Trophoblast cell (in vitro differentiated cells and primary cell): Measurements from ENCODE around the gene SERPINB13.

Source experiments
- DNase-seq, 2 donors: peaks; one replicate each; pipeline ENCODE4 v3.0.0-alpha.2; 2016
- H2AFZ ChIP-seq: 2 replicates; pipeline ENCODE4 v1.6.1; 2013; ENCODE audit warnings: low read length, moderate library complexity, mild to moderate bottlenecking; ENCODE audit not compliant: insufficient read depth, poor library complexity
- H2AK5ac ChIP-seq: 2 replicates; pipeline ENCODE4 v1.6.1; 2013; ENCODE audit warnings: mild to moderate bottlenecking, low read length
- H2BK120ac ChIP-seq: 2 replicates; pipeline ENCODE4 v1.6.1; 2013; ENCODE audit warnings: low read length, mild to moderate bottlenecking, moderate library complexity; ENCODE audit not compliant: insufficient read depth, poor library complexity
- H2BK12ac ChIP-seq: 2 replicates; pipeline ENCODE4 v1.6.1; 2013; ENCODE audit warnings: mild to moderate bottlenecking, low read length, moderate library complexity
- H2BK5ac ChIP-seq: 2 replicates; pipeline ENCODE4 v1.6.1; 2013; ENCODE audit warnings: low read length, low read depth, moderate library complexity, mild to moderate bottlenecking; ENCODE audit not compliant: poor library complexity
- H3K14ac ChIP-seq: 2 replicates; pipeline ENCODE4 v1.6.1; 2013; ENCODE audit warnings: mild to moderate bottlenecking, low read length
- H3K18ac ChIP-seq: 2 replicates; pipeline ENCODE4 v1.6.1; 2013; ENCODE audit warnings: mild to moderate bottlenecking, low read length
- H3K23ac ChIP-seq: 2 replicates; pipeline ENCODE4 v1.6.1; 2013; ENCODE audit warnings: low read length
- H3K27ac ChIP-seq: 2 replicates; pipeline ENCODE4 v1.5.1; 2013; ENCODE audit warnings: low read depth, mild to moderate bottlenecking, inconsistent platforms, low read length, moderate library complexity
- H3K27me3 ChIP-seq: 2 replicates; pipeline ENCODE4 v1.6.1; 2013; ENCODE audit warnings: inconsistent platforms, mild to moderate bottlenecking, low read length, moderate library complexity; ENCODE audit not compliant: insufficient read depth
- H3K36me3 ChIP-seq, 2 experiments: 1 replicate in 1 of 2; 2 replicates in 1 of 2; pipeline ENCODE4 v1.6.1; 2013; ENCODE audit warnings: low read length in 2 of 2, mild to moderate bottlenecking in 2 of 2, moderate library complexity in 1 of 2; ENCODE audit not compliant: insufficient read depth in 2 of 2, control insufficient read depth in 1 of 2
- H3K4ac ChIP-seq: 2 replicates; pipeline ENCODE4 v1.6.1; 2013; ENCODE audit warnings: low read depth, mild to moderate bottlenecking, low read length, moderate library complexity
- H3K4me1 ChIP-seq, 2 experiments: 1 replicate in 1 of 2; 2 replicates in 1 of 2; pipeline ENCODE4 v1.6.1; 2013; ENCODE audit warnings: low read length in 2 of 2, mild to moderate bottlenecking in 2 of 2, moderate library complexity in 1 of 2; ENCODE audit not compliant: insufficient read depth in 2 of 2, control insufficient read depth in 1 of 2
- H3K4me2 ChIP-seq: 2 replicates; pipeline ENCODE4 v1.6.1; 2013; ENCODE audit warnings: inconsistent platforms, mild to moderate bottlenecking, low read length, moderate library complexity
- H3K4me3 ChIP-seq: 2 replicates; pipeline ENCODE4 v1.5.1; 2013; ENCODE audit warnings: mild to moderate bottlenecking, low read depth, low read length, inconsistent platforms
- H3K79me1 ChIP-seq: one replicate; pipeline ENCODE4 v1.6.1; 2013; ENCODE audit warnings: low read length
- H3K79me2 ChIP-seq: 2 replicates; pipeline ENCODE4 v1.6.1; 2013; ENCODE audit warnings: low read length, mild to moderate bottlenecking; ENCODE audit not compliant: control insufficient read depth, insufficient read depth, poor library complexity
- H3K9ac ChIP-seq: 2 replicates; pipeline ENCODE4 v1.6.1; 2013; ENCODE audit warnings: mild to moderate bottlenecking, low read length
- H3K9me3 ChIP-seq: 2 replicates; pipeline ENCODE4 v1.6.1; 2013; ENCODE audit warnings: low read depth, mild to moderate bottlenecking, control low read depth, inconsistent platforms, low read length; ENCODE audit not compliant: insufficient read depth
- H4K12ac ChIP-seq: 2 replicates; pipeline ENCODE4 v1.6.1; 2013; ENCODE audit warnings: low read depth, mild to moderate bottlenecking, low read length, moderate library complexity
- H4K8ac ChIP-seq: 2 replicates; pipeline ENCODE4 v1.6.1; 2013; ENCODE audit warnings: low read depth, mild to moderate bottlenecking, low read length, moderate library complexity
- H4K91ac ChIP-seq: one replicate; pipeline ENCODE4 v1.6.1; 2013; ENCODE audit warnings: low read depth, mild to moderate bottlenecking, low read length, moderate library complexity
- WGBS: extraction: QIAGEN DNeasy Blood & Tissue Kit; methylation state at CpG from one replicate; pipeline ENCODE4 v1.1.7; 2013; ENCODE audit warnings: missing lambda C conversion rate; ENCODE audit not compliant: insufficient read length, insufficient coverage; ENCODE audit errors: extremely low coverage; 5-methylcytosine and 5-hydroxymethylcytosine counted together

Gene SERPINB13

DNA sequence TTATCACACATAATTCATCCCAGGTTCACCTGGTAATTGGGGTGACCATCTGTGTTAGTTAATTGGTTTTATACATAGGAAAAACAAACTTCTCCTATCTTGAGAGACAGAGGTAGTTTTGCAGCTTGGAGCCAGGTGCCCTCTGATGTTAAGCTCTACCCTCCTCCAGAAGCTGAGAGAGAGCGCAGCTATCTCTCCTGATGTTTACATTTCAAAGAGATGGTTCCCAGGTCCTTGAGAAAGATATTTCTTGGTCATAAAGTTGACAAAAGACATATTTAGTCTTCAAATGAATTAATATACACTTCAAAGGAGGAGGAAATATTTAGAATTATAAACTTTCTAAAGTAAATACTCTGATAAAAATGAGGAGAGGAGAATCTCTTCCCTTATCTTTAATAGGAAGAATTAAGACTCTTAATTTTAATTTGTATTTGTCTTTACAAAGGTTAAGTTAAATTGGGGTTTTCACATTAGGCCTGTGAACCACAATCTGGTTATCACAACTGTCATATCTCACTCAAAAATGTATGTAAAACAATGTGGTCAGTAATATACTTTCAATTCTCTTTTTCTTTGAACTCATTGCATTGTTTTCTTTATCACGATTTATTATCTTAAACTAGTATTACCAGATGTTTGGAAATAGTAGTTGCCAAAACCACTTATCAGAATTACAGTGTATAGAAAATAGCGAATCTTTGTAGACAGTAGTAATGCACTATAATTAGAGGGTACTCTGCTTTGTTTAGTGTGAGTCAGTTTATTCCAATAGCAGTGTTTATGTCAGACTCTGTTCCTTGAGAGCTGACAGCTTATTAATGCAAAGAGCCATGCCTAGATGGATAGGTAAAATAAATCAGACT, 30.1 kb downstream of the SERPINB13 start:
- WGBS = no CpG with 5 or more reads among the region's 3 CpGs
- no peak overlapping the region for H3K18ac ChIP-seq
- H2AFZ ChIP-seq = no peak overlapping the region
- H3K36me3 ChIP-seq = no peaks in the 10 kb centered on the region
- no peaks in the 10 kb centered on the region for H3K4me1 ChIP-seq
- H3K9ac ChIP-seq = no peak overlapping the region
- H3K4ac ChIP-seq = no peak overlapping the region
- H3K4me2 ChIP-seq = no peak overlapping the region
- H3K4me3 ChIP-seq = no peak overlapping the region
- no peak overlapping the region for H4K12ac ChIP-seq
- H4K91ac ChIP-seq = no peak overlapping the region
- no peaks in the 10 kb centered on the region for H3K27me3 ChIP-seq
- no peaks in the 10 kb centered on the region for H3K79me2 ChIP-seq
- no peak overlapping the region for H2BK120ac ChIP-seq
- no peak overlapping the region for H3K14ac ChIP-seq
- H3K79me1 ChIP-seq = no peaks in the 10 kb centered on the region
- no peak overlapping the region for H3K27ac ChIP-seq
- H3K9me3 ChIP-seq = no peaks in the 10 kb centered on the region
- no peak overlapping the region for H2AK5ac ChIP-seq
- H3K23ac ChIP-seq = no peak overlapping the region
- H4K8ac ChIP-seq = no peak overlapping the region
- no peak overlapping the region for H2BK12ac ChIP-seq
- no peak overlapping the region for H2BK5ac ChIP-seq
- peak in 1 of 2 donors; percentile 42 for DNase-seq

DNA sequence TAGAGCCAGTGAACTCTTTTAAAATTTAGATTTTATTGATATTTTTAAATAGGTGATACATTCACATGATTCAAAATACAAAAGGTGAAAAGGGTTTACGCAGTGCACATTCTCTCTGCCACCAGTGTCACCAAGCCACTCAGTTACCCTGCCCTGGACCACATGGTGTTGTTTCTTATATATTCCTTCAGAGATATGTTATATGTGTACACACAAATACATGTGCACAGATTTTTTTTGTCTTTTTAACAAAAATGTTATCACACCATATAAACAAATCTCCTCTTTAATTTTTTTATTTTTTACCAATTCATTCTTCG, 30.7 kb downstream of the SERPINB13 start:
- H3K27me3 ChIP-seq = no peaks in the 10 kb centered on the region
- no peaks in the 10 kb centered on the region for H3K79me1 ChIP-seq
- no peak overlapping the region for H4K91ac ChIP-seq
- H3K9ac ChIP-seq = no peak overlapping the region
- H3K4me1 ChIP-seq = no peaks in the 10 kb centered on the region
- no peak for DNase-seq
- H3K4me2 ChIP-seq = no peak overlapping the region
- H3K9me3 ChIP-seq = no peaks in the 10 kb centered on the region
- no peak overlapping the region for H4K12ac ChIP-seq
- H2AK5ac ChIP-seq = no peak overlapping the region
- no peaks in the 10 kb centered on the region for H3K36me3 ChIP-seq
- H3K23ac ChIP-seq = no peak overlapping the region
- H2AFZ ChIP-seq = no peak overlapping the region
- H2BK5ac ChIP-seq = no peak overlapping the region
- H2BK120ac ChIP-seq = no peak overlapping the region
- H2BK12ac ChIP-seq = no peak overlapping the region
- no peak overlapping the region for H3K27ac ChIP-seq
- H3K18ac ChIP-seq = no peak overlapping the region
- no CpG with 5 or more reads among the region's 2 CpGs for WGBS
- H4K8ac ChIP-seq = no peak overlapping the region
- H3K14ac ChIP-seq = no peak overlapping the region
- no peak overlapping the region for H3K4me3 ChIP-seq
- no peaks in the 10 kb centered on the region for H3K79me2 ChIP-seq
- H3K4ac ChIP-seq = no peak overlapping the region

DNA sequence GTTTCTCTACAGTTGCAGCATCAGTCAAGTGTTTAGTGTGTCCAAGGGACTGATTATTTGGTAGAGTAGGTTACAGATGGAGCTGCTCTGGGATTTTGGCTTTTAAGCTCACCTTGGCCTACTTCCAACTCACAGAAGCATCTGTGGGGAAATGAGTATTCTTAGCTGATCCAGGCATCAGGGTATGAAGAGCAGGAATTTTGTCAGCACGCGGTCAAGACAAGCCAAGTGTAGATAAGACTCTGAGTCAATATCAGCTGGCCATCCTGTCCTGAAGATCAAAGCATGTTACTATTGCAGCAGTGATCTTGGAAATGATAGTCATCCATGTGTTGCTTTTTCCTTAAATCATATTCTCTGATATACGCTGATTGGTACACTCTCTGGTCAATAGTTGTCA, 32.5 kb downstream of the SERPINB13 start:
- Histone ChIP-seq H3K18ac (no peak overlapping the region), H2AFZ (no peak overlapping the region), H4K12ac (no peak overlapping the region), H3K4ac (no peak overlapping the region), H2BK12ac (no peak overlapping the region), H4K91ac (no peak overlapping the region), H3K23ac (no peak overlapping the region), H3K4me2 (no peak overlapping the region), H3K79me2 (no peaks in the 10 kb centered on the region), H3K27me3 (no peaks in the 10 kb centered on the region), H3K4me1 (no peaks in the 10 kb centered on the region), H3K27ac (peak overlapping the region; percentile 38), H3K14ac (no peak overlapping the region), H4K8ac (no peak overlapping the region), H3K9me3 (peaks cover 4% of the 10 kb centered on the region), H3K79me1 (no peaks in the 10 kb centered on the region), H3K4me3 (no peak overlapping the region), H2BK120ac (no peak overlapping the region), H3K36me3 (no peaks in the 10 kb centered on the region), H3K9ac (no peak overlapping the region), H2AK5ac (no peak overlapping the region), H2BK5ac (no peak overlapping the region)
- peak; percentile 70 to 88 for DNase-seq
- no CpG with 5 or more reads among the region's 3 CpGs for WGBS

DNA sequence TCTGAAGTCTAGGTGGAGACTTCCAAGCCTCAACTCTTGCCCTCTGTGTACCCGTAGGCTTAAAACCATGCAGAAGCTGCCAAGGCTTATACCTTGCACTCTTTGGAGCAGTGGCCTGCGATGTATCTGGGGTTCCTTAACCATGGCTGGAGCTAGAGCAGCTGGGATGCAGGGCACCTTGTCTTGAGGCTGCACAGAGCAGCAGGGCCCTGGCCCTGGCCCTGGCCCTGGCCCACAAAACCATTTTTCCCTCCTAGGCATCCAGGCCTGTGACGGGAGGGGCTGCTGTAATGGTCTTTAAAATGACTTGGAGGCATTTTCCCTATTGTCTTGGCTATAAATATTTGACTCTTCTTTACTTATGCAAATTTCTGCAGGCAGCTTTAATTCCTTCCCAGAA, 37.7 kb downstream of the SERPINB13 start:
- Histone ChIP-seq H3K4me2 (no peak overlapping the region), H4K12ac (no peak overlapping the region), H3K14ac (no peak overlapping the region), H3K18ac (no peak overlapping the region), H3K4me3 (no peak overlapping the region), H3K4me1 (no peaks in the 10 kb centered on the region), H3K79me2 (no peaks in the 10 kb centered on the region), H2BK12ac (no peak overlapping the region), H3K9ac (no peak overlapping the region), H4K8ac (no peak overlapping the region), H2AK5ac (no peak overlapping the region), H2BK5ac (no peak overlapping the region), H2AFZ (no peak overlapping the region), H3K23ac (no peak overlapping the region), H3K9me3 (peaks cover 12% of the 10 kb centered on the region), H3K27me3 (no peaks in the 10 kb centered on the region), H3K27ac (no peak overlapping the region), H3K79me1 (no peaks in the 10 kb centered on the region), H2BK120ac (no peak overlapping the region), H4K91ac (no peak overlapping the region), H3K36me3 (no peaks in the 10 kb centered on the region), H3K4ac (no peak overlapping the region)
- WGBS = no CpG with 5 or more reads among the region's 3 CpGs
- DNase-seq = no peak
